Liver (tissue), 9 donors: ENCODE results near the gene PARD3B. TPM values are rescaled to one million over a fixed set of nuclear protein-coding genes. Genes with fewer than 3 reads are reported as not detected.

Experiments
- DNase-seq: peaks from one replicate; pipeline ENCODE4 v3.0.0-alpha.2; 2017; ENCODE audit warnings: low spot score
- H3K27ac ChIP-seq, 2 donors: one replicate each; pipeline ENCODE4 v1.7.0; 2013; ENCODE audit warnings: inconsistent platforms in 2 of 2, low read length in 2 of 2, control low read depth in 1 of 2, low read depth in 1 of 2, mild to moderate bottlenecking in 1 of 2
- H3K27me3 ChIP-seq, 4 donors: one replicate each; pipeline versions ENCODE4 v1.6.1 to v1.7.0; 2013; ENCODE audit warnings: low read length in 3 of 4, inconsistent platforms in 1 of 4, mild to moderate bottlenecking in 1 of 4, moderate library complexity in 1 of 4; ENCODE audit not compliant: control insufficient read depth in 4 of 4, insufficient read depth in 4 of 4
- H3K36me3 ChIP-seq, 4 donors: one replicate each; pipeline versions ENCODE4 v1.6.1 to v1.7.0; 2013; ENCODE audit warnings: low read length in 3 of 4, mild to moderate bottlenecking in 3 of 4, low read depth in 1 of 4, moderate library complexity in 1 of 4; ENCODE audit not compliant: control insufficient read depth in 4 of 4, insufficient read depth in 3 of 4
- H3K4me1 ChIP-seq, 4 donors: one replicate each; pipeline versions ENCODE4 v1.6.1 to v1.7.0; 2013; ENCODE audit warnings: low read length in 3 of 4, mild to moderate bottlenecking in 3 of 4, moderate library complexity in 1 of 4; ENCODE audit not compliant: control insufficient read depth in 4 of 4, insufficient read depth in 4 of 4
- H3K4me3 ChIP-seq, 3 donors: one replicate each; pipeline versions ENCODE4 v1.6.1 to v1.7.0; 2013; ENCODE audit warnings: low read length in 3 of 3, control low read depth in 1 of 3, low read depth in 1 of 3, mild to moderate bottlenecking in 1 of 3
- H3K9ac ChIP-seq, 2 donors: one replicate each; pipeline ENCODE4 v1.7.0; 2013; ENCODE audit warnings: low read length in 2 of 2, mild to moderate bottlenecking in 2 of 2, moderate library complexity in 2 of 2, control low read depth in 1 of 2, low read depth in 1 of 2
- H3K9me3 ChIP-seq, 4 donors: one replicate each; pipeline versions ENCODE4 v1.6.1 to v1.7.0; 2013; ENCODE audit warnings: low read length in 3 of 4; ENCODE audit not compliant: control insufficient read depth in 4 of 4
- ATF3 ChIP-seq: IDR thresholded peaks from 2 replicates; pipeline ENCODE4 v1.6.1; 2016; ENCODE audit warnings: antibody characterized with exemption
- CTCF ChIP-seq: fragments of 150-350 bp; IDR thresholded peaks from 2 replicates; pipeline ENCODE4 v1.5.1; 2017; ENCODE audit warnings: improper control_type of control experiment, low read depth, low read length; ENCODE audit not compliant: missing input control
- EGR1 ChIP-seq, 2 donors: IDR thresholded peaks; 2 replicates each; pipeline ENCODE4 v1.6.1; 2016 to 2018; ENCODE audit warnings: antibody characterized with exemption in 2 of 2, low read depth in 2 of 2
- FOXA1 ChIP-seq: IDR thresholded peaks from 2 replicates; pipeline ENCODE4 v1.6.1; 2016; ENCODE audit warnings: antibody characterized with exemption
- FOXA2 ChIP-seq: IDR thresholded peaks from 2 replicates; pipeline ENCODE4 v1.6.1; 2016; ENCODE audit warnings: antibody characterized with exemption
- GABPA ChIP-seq, 2 donors: IDR thresholded peaks in 1 of 2; conservative IDR thresholded peaks in 1 of 2; 2 replicates each; pipeline ENCODE4 v1.6.1; 2016; ENCODE audit warnings: antibody characterized with exemption in 2 of 2, mild to moderate bottlenecking in 1 of 2, moderate library complexity in 1 of 2
- HNF4A ChIP-seq, 2 donors: conservative IDR thresholded peaks; 2 replicates each; pipeline ENCODE4 v1.6.1; 2016; ENCODE audit warnings: antibody characterized with exemption in 2 of 2, mild to moderate bottlenecking in 2 of 2
- HNF4G ChIP-seq: IDR thresholded peaks from 2 replicates; pipeline ENCODE4 v1.6.1; 2016; ENCODE audit warnings: antibody characterized with exemption
- JUND ChIP-seq, 2 donors: IDR thresholded peaks; 2 replicates each; pipeline ENCODE4 v1.6.1; 2016; ENCODE audit warnings: antibody characterized with exemption in 2 of 2
- MAX ChIP-seq: IDR thresholded peaks from 2 replicates; pipeline ENCODE4 v1.6.1; 2016; ENCODE audit warnings: antibody characterized with exemption
- NR2F2 ChIP-seq: IDR thresholded peaks from 2 replicates; pipeline ENCODE4 v1.6.1; 2016; ENCODE audit warnings: antibody characterized with exemption
- RAD21 ChIP-seq, 2 donors: IDR thresholded peaks; 2 replicates each; pipeline ENCODE4 v1.6.1; 2016; ENCODE audit warnings: antibody characterized with exemption in 2 of 2, mild to moderate bottlenecking in 2 of 2
- REST ChIP-seq: IDR thresholded peaks from 2 replicates; pipeline ENCODE4 v1.6.1; 2016; ENCODE audit warnings: antibody characterized with exemption, mild to moderate bottlenecking
- RXRA ChIP-seq, 2 donors: IDR thresholded peaks; 2 replicates each; pipeline ENCODE4 v1.6.1; 2017 to 2018; ENCODE audit warnings: antibody characterized with exemption in 2 of 2, mild to moderate bottlenecking in 1 of 2
- SP1 ChIP-seq: IDR thresholded peaks from 2 replicates; pipeline ENCODE4 v1.6.1; 2018; ENCODE audit warnings: antibody characterized with exemption, mild to moderate bottlenecking
- TAF1 ChIP-seq: conservative IDR thresholded peaks from 2 replicates; pipeline ENCODE4 v1.6.1; 2016; ENCODE audit warnings: antibody characterized with exemption, mild to moderate bottlenecking
- YY1 ChIP-seq: IDR thresholded peaks from 2 replicates; pipeline ENCODE4 v1.6.1; 2016; ENCODE audit warnings: antibody characterized with exemption, mild to moderate bottlenecking
- ZBTB33 ChIP-seq: IDR thresholded peaks from 2 replicates; pipeline ENCODE4 v1.6.1; 2016; ENCODE audit warnings: antibody characterized with exemption
- WGBS: extraction: QIAGEN DNeasy Blood & Tissue Kit; methylation state at CpG from one replicate; pipeline ENCODE4 v1.1.7; 2013; 5-methylcytosine and 5-hydroxymethylcytosine counted together
- polyA plus RNA-seq, 2 donors: library from polyadenylated mRNA; stranded (reverse) in 1 of 2; unstranded in 1 of 2; fragments of 200-250 nt in 1 of 2; fragments of >200 nt in 1 of 2; fragmentation: Nextera tagmentation in 1 of 2; extraction: Ambion mirVana in 1 of 2; gene quantifications; one replicate each; pipeline versions ENCODE4 v1.2.1 to v1.2.3, GENCODE V29; 2013 to 2015
- total RNA-seq, 2 donors: library from RNA; depleted of rRNA; stranded (reverse); fragments of >200 nt; gene quantifications; one replicate each; pipeline ENCODE4 v1.2.3, GENCODE V29; 2014
- donor health status: healthy.
- donor health status: healthy.
- donor health status: healthy.
- donor health status: healthy.
- donor health status: healthy.

The PARD3B gene
- total and polyA plus RNA-seq, 4 donors, result 1.1 to 10.3 (median 3.7) TPM

- no peak for DNase-seq
- no peaks in the 10 kb centered on the region for H3K36me3 ChIP-seq
- TF ChIP-seq HNF4G (no peak), TAF1 (no peak), CTCF (no peak), REST (no peak), RAD21 (IDR thresholded peaks at IDR 0.05) (no peak), RXRA (IDR thresholded peaks at IDR 0.05) (no peak), FOXA2 (no peak), YY1 (no peak), MAX (no peak), JUND (IDR thresholded peaks at IDR 0.05) (no peak), NR2F2 (no peak), HNF4A (conservative IDR thresholded peaks at IDR 0.05) (no peak), FOXA1 (no peak), SP1 (no peak), EGR1 (IDR thresholded peaks at IDR 0.05; ENCODE audit: low read depth in 2 of 2) (no peak), ATF3 (no peak), ZBTB33 (no peak), GABPA (IDR thresholded peaks at IDR 0.05 in 1 of 2, conservative IDR thresholded peaks at IDR 0.05 in 1 of 2) (no peak)
- no peaks in the 10 kb centered on the region for H3K27me3 ChIP-seq
- no peaks in the 10 kb centered on the region for H3K9me3 ChIP-seq
- H3K27ac ChIP-seq, result no peak overlapping the region
- no peak overlapping the region for H3K9ac ChIP-seq
- H3K4me3 ChIP-seq, result no peak overlapping the region
- no peaks in the 10 kb centered on the region for H3K4me1 ChIP-seq
These were observed 632.3 kb downstream of the PARD3B start for GRCh38 chr2:205177546-205177945.

GRCh38 chr2:205180730-205181129 lies 635.5 kb downstream of the PARD3B start:
- H3K9me3 ChIP-seq, result no peaks in the 10 kb centered on the region
- 94% methylated on average over 3 of the region's 3 CpGs for WGBS
- H3K9ac ChIP-seq, result no peak overlapping the region
- TF ChIP-seq SP1 (no peak), RXRA (IDR thresholded peaks at IDR 0.05) (no peak), HNF4G (no peak), YY1 (no peak), FOXA2 (no peak), ZBTB33 (no peak), JUND (IDR thresholded peaks at IDR 0.05) (no peak), NR2F2 (no peak), REST (no peak), GABPA (IDR thresholded peaks at IDR 0.05 in 1 of 2, conservative IDR thresholded peaks at IDR 0.05 in 1 of 2) (no peak)

More at GRCh38 chr2:205180730-205181129, 635.5 kb downstream of the PARD3B start:
- Histone ChIP-seq H3K27ac (no peak overlapping the region), H3K4me3 (no peak overlapping the region), H3K36me3 (no peaks in the 10 kb centered on the region), H3K4me1 (no peaks in the 10 kb centered on the region), H3K27me3 (no peaks in the 10 kb centered on the region)
- DNase-seq, result no peak
